ENCODE results near the gene EVA1A.
A peak's percentile ranks its signal among the peaks of the same experiment; 100 is the strongest.

EVA1A gene

GRCh38 chr2:75560768-75561565 lies at the start of gene EVA1A:
Gene EVA1A (minus strand): TSS chr2:75560939. CDS start chr2:75518140, 42,799 bp downstream.
- in situ Hi-C loops (cut with MboI; ENCODE audit: low pct_unique_long_range_greater_than_20kb, low sequenced_read_pairs, unreplicated experiment): no loop called here
- DNase-seq (ENCODE audit: low spot score): peak; percentile 39

GRCh38 chr2:75609937-75610508 lies 49.3 kb upstream of the EVA1A start:
- no peak for DNase-seq (ENCODE audit: low spot score)
- no peak for TF ChIP-seq CTCF (IDR thresholded peaks at IDR 0.05; ENCODE audit: extremely low read depth, insufficient read depth, missing control alignments)
- in situ Hi-C loops (cut with MboI; ENCODE audit: low pct_unique_long_range_greater_than_20kb, low sequenced_read_pairs, unreplicated experiment): loop anchor here (25.0 kb wide), 3 partner anchors 148 to 698 kb away; no protein-coding TSS in a partner anchor

More at GRCh38 chr2:75560768-75561565, at the start of gene EVA1A:
- TF ChIP-seq CTCF (IDR thresholded peaks at IDR 0.05; ENCODE audit: extremely low read depth, insufficient read depth, missing control alignments): no peak

- in situ Hi-C loops (cut with MboI; ENCODE audit: low pct_unique_long_range_greater_than_20kb, low sequenced_read_pairs, unreplicated experiment): loop anchor here (25.0 kb wide), 3 partner anchors 147 to 697 kb away; no protein-coding TSS in a partner anchor
- peak; percentile 19 for TF ChIP-seq CTCF (IDR thresholded peaks at IDR 0.05; ENCODE audit: extremely low read depth, insufficient read depth, missing control alignments)
- no peak for DNase-seq (ENCODE audit: low spot score)
Observed at GRCh38 chr2:75609334-75609689, 48.6 kb upstream of the EVA1A start.

GRCh38 chr2:75608684-75609333 lies 48.1 kb upstream of the EVA1A start:
- in situ Hi-C loops (cut with MboI; ENCODE audit: low pct_unique_long_range_greater_than_20kb, low sequenced_read_pairs, unreplicated experiment): loop anchor here (25.0 kb wide), 3 partner anchors 147 to 697 kb away; no protein-coding TSS in a partner anchor
- DNase-seq (ENCODE audit: low spot score): peak; percentile 79
- TF ChIP-seq CTCF (IDR thresholded peaks at IDR 0.05; ENCODE audit: extremely low read depth, insufficient read depth, missing control alignments): peak; percentile 94

GRCh38 chr2:75607988-75608683 lies 47.4 kb upstream of the EVA1A start:
- no peak for DNase-seq (ENCODE audit: low spot score)

More at GRCh38 chr2:75607988-75608683, 47.4 kb upstream of the EVA1A start:
- TF ChIP-seq CTCF (IDR thresholded peaks at IDR 0.05; ENCODE audit: extremely low read depth, insufficient read depth, missing control alignments): no peak
- in situ Hi-C loops (cut with MboI; ENCODE audit: low pct_unique_long_range_greater_than_20kb, low sequenced_read_pairs, unreplicated experiment): loop anchor here (25.0 kb wide), 3 partner anchors 146 to 696 kb away; no protein-coding TSS in a partner anchor
